ENCODE results near the gene LTC4S. TPM values are rescaled to one million over a fixed set of nuclear protein-coding genes. Genes with fewer than 3 reads are reported as not detected.

The LTC4S gene
- total RNA-seq, 1 experiment from 2014 or later = 2.6 TPM

GRCh38 chr5:179823937-179824744, 30.4 kb downstream of the LTC4S start (continued):
- TF ChIP-seq MLX (CRISPR knock-in tag; IDR thresholded peaks at IDR 0.05) (no peak), ETV6 (CRISPR knock-in tag; IDR thresholded peaks at IDR 0.05) (no peak), NR2C2 (CRISPR knock-in tag; IDR thresholded peaks at IDR 0.05) (no peak), TCF7 (CRISPR knock-in tag; IDR thresholded peaks at IDR 0.05; ENCODE audit: low read depth) (no peak), ZNF532 (CRISPR knock-in tag; IDR thresholded peaks at IDR 0.05; ENCODE audit: borderline replicate concordance) (no peak), AFF4 (CRISPR knock-in tag; IDR thresholded peaks at IDR 0.05; ENCODE audit: borderline replicate concordance) (no peak), IRF2 (CRISPR knock-in tag; IDR thresholded peaks at IDR 0.05; ENCODE audit: borderline replicate concordance, low read depth) (no peak), MAX (CRISPR knock-in tag; IDR thresholded peaks at IDR 0.05) (no peak), ZNF423 (CRISPR knock-in tag; IDR thresholded peaks at IDR 0.05) (no peak), HMGA2 (CRISPR knock-in tag; IDR thresholded peaks at IDR 0.05) (no peak), IRF1 (CRISPR knock-in tag; IDR thresholded peaks at IDR 0.05) (no peak), OVOL2 (CRISPR knock-in tag; IDR thresholded peaks at IDR 0.05; ENCODE audit: borderline replicate concordance) (no peak), ZNF396 (CRISPR knock-in tag; IDR thresholded peaks at IDR 0.05; ENCODE audit: borderline replicate concordance) (no peak), ATF3 (CRISPR knock-in tag; conservative IDR thresholded peaks at IDR 0.05) (no peak), ZNF425 (CRISPR knock-in tag; conservative IDR thresholded peaks at IDR 0.05) (no peak)
